ENCODE data around the gene DYNAP. TPM values are rescaled to one million over a fixed set of nuclear protein-coding genes. Genes with fewer than 3 reads are reported as not detected.

DYNAP gene
- total and polyA plus RNA-seq, 2 experiments from 2014 or later: 0.13 to 0.28 TPM

DNA sequence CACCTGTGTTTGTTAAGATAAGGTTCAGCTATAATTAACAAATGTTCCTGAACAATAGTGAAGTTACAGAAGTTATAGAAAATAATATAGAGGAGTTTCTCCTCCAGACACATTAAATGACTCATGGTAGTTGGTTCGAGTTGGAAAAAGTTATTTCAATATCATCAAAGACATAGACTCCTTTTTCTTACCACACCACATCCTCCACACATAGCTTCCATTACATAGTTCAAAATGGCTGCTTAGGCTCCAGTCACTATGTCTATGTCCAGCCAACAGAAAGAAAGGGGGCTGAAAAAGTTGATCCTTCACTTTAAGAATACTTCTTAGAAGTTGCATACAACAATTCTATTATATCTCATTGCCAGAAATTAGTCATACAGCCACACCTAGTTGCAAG lies 50.7 kb downstream of the DYNAP start (continued):
- TF ChIP-seq, protein P1, sequence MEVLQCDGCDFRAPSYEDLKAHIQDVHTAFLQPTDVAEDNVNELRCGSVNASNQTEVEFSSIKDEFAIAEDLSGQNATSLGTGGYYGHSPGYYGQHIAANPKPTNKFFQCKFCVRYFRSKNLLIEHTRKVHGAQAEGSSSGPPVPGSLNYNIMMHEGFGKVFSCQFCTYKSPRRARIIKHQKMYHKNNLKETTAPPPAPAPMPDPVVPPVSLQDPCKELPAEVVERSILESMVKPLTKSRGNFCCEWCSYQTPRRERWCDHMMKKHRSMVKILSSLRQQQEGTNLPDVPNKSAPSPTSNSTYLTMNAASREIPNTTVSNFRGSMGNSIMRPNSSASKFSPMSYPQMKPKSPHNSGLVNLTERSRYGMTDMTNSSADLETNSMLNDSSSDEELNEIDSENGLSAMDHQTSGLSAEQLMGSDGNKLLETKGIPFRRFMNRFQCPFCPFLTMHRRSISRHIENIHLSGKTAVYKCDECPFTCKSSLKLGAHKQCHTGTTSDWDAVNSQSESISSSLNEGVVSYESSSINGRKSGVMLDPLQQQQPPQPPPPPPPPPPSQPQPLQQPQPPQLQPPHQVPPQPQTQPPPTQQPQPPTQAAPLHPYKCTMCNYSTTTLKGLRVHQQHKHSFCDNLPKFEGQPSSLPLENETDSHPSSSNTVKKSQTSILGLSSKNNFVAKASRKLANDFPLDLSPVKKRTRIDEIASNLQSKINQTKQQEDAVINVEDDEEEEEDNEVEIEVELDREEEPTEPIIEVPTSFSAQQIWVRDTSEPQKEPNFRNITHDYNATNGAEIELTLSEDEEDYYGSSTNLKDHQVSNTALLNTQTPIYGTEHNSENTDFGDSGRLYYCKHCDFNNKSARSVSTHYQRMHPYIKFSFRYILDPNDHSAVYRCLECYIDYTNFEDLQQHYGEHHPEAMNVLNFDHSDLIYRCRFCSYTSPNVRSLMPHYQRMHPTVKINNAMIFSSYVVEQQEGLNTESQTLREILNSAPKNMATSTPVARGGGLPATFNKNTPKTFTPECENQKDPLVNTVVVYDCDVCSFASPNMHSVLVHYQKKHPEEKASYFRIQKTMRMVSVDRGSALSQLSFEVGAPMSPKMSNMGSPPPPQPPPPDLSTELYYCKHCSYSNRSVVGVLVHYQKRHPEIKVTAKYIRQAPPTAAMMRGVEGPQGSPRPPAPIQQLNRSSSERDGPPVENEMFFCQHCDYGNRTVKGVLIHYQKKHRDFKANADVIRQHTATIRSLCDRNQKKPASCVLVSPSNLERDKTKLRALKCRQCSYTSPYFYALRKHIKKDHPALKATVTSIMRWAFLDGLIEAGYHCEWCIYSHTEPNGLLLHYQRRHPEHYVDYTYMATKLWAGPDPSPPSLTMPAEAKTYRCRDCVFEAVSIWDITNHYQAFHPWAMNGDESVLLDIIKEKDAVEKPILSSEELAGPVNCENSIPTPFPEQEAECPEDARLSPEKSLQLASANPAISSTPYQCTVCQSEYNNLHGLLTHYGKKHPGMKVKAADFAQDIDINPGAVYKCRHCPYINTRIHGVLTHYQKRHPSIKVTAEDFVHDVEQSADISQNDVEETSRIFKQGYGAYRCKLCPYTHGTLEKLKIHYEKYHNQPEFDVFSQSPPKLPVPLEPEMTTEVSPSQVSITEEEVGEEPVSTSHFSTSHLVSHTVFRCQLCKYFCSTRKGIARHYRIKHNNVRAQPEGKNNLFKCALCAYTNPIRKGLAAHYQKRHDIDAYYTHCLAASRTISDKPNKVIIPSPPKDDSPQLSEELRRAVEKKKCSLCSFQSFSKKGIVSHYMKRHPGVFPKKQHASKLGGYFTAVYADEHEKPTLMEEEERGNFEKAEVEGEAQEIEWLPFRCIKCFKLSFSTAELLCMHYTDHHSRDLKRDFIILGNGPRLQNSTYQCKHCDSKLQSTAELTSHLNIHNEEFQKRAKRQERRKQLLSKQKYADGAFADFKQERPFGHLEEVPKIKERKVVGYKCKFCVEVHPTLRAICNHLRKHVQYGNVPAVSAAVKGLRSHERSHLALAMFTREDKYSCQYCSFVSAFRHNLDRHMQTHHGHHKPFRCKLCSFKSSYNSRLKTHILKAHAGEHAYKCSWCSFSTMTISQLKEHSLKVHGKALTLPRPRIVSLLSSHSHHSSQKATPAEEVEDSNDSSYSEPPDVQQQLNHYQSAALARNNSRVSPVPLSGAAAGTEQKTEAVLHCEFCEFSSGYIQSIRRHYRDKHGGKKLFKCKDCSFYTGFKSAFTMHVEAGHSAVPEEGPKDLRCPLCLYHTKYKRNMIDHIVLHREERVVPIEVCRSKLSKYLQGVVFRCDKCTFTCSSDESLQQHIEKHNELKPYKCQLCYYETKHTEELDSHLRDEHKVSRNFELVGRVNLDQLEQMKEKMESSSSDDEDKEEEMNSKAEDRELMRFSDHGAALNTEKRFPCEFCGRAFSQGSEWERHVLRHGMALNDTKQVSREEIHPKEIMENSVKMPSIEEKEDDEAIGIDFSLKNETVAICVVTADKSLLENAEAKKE (CRISPR knock-in tag; IDR thresholded peaks at IDR 0.05): no peak
- TF ChIP-seq EZH2 (IDR thresholded peaks at IDR 0.05; ENCODE audit: low read depth, unreplicated experiment): no peak
- TF ChIP-seq EZH2phosphoT487 (IDR thresholded peaks at IDR 0.05; ENCODE audit: unreplicated experiment): no peak

DNA sequence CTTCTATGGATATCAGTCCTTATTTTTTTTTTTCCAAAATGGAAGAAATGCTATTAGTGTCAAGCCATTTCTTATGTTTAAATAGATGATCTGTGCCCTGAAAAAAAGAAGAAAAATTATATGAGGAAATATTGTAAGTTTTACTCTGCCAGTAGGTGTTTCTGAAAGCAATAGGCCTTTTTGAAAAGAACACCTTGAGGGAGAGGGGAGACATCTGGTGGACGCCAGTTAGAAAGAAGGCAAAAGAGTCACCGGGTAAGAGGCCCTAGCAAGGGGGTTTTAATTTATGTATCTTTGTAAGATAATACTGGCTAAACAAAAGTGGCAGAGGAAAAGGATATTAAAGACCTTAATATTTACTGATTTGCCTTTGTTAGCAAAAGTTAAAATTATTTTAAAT lies 56.1 kb downstream of the DYNAP start:
- no peak overlapping the region for H3K4me3 Mint-ChIP-seq
- no peaks in the 10 kb centered on the region for H3K27me3 ChIP-seq (ENCODE audit: insufficient read depth)
- H3K27ac ChIP-seq (ENCODE audit: low read depth): no peak overlapping the region
- peaks cover 3% of the 10 kb centered on the region for H3K4me1 Mint-ChIP-seq
- H3K4me2 ChIP-seq: no peak overlapping the region
- no peak for TF ChIP-seq EZH2 (IDR thresholded peaks at IDR 0.05; ENCODE audit: low read depth, unreplicated experiment)
- TF ChIP-seq, protein P2, sequence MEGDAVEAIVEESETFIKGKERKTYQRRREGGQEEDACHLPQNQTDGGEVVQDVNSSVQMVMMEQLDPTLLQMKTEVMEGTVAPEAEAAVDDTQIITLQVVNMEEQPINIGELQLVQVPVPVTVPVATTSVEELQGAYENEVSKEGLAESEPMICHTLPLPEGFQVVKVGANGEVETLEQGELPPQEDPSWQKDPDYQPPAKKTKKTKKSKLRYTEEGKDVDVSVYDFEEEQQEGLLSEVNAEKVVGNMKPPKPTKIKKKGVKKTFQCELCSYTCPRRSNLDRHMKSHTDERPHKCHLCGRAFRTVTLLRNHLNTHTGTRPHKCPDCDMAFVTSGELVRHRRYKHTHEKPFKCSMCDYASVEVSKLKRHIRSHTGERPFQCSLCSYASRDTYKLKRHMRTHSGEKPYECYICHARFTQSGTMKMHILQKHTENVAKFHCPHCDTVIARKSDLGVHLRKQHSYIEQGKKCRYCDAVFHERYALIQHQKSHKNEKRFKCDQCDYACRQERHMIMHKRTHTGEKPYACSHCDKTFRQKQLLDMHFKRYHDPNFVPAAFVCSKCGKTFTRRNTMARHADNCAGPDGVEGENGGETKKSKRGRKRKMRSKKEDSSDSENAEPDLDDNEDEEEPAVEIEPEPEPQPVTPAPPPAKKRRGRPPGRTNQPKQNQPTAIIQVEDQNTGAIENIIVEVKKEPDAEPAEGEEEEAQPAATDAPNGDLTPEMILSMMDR (conservative IDR thresholded peaks at IDR 0.05; ENCODE audit: low read depth in 2 of 2): peak; percentile 78 to 81
- no peak overlapping the region for H2AFZ ChIP-seq
- no peaks in the 10 kb centered on the region for H3K36me3 ChIP-seq (ENCODE audit: insufficient read depth)
- no peaks in the 10 kb centered on the region for H3K4me1 ChIP-seq (ENCODE audit: insufficient read depth)
- H3K4me3 ChIP-seq: no peak overlapping the region
- peaks cover 6% of the 10 kb centered on the region for H3K27me3 Mint-ChIP-seq (ENCODE audit: insufficient read depth, low read depth, poor library complexity)
- peak; percentile 72 for DNase-seq (ENCODE audit: low spot score)
- H3K36me3 Mint-ChIP-seq (ENCODE audit: low read depth): no peaks in the 10 kb centered on the region
- no peaks in the 10 kb centered on the region; the same call in 1 of the 2 replicates for H3K9me2 ChIP-seq (ENCODE audit: insufficient read depth)
- H3F3A ChIP-seq (replicated peaks; ENCODE audit: low read depth): no peaks in the 10 kb centered on the region
- H3K9me3 Mint-ChIP-seq: no peaks in the 10 kb centered on the region; the same call in 2 of the 3 replicates
- peak; percentile 73 for ATAC-seq
- no peaks in the 10 kb centered on the region for H3K79me2 ChIP-seq (replicated peaks; ENCODE audit: insufficient read depth)
- H3K27ac Mint-ChIP-seq: no peak overlapping the region
- no peaks in the 10 kb centered on the region for H4K20me1 ChIP-seq (replicated peaks; ENCODE audit: insufficient read depth)

Other genes starting within 250 kb of the DYNAP start
- gene STARD6, start 233.4 kb upstream of the DYNAP start, total RNA-seq (2014; rRNA removed; shearing (Covaris generic)): not detected in 2 replicates
- gene STARD6, start 233.4 kb upstream of the DYNAP start, polyA plus RNA-seq (2016; fragmentation: Nextera tagmentation; extraction: Ambion mirVana): not detected in 2 replicates
- 29.6 and 35.0 TPM in 2 replicates for gene C18orf54, start 233.3 kb upstream of the DYNAP start, total RNA-seq (2014; rRNA removed; shearing (Covaris generic))
- 11.1 and 13.9 TPM in 2 replicates for gene C18orf54, start 233.3 kb upstream of the DYNAP start, polyA plus RNA-seq (2016; fragmentation: Nextera tagmentation; extraction: Ambion mirVana)
- gene RAB27B, start 237.2 kb downstream of the DYNAP start, total RNA-seq (2014; rRNA removed; shearing (Covaris generic)): 0.31 and 0.56 TPM in 2 replicates
- gene RAB27B, start 237.2 kb downstream of the DYNAP start, polyA plus RNA-seq (2016; fragmentation: Nextera tagmentation; extraction: Ambion mirVana): 0.13 and 0.47 TPM in 2 replicates

Measured in GM23338 (cell line).